Measurements from ENCODE around the gene CRTC2.
A peak's percentile ranks its signal among the peaks of the same experiment; 100 is the strongest.
"Not testable (repeated sequence)": the region's sequence is repeated elsewhere in the genome, so short reads cannot be mapped to it uniquely, and the experiment has no call there.

CRTC2 gene

GRCh38 chr1:153928245-153928644 lies 30.2 kb downstream of the CRTC2 start:
- no peak for DNase-seq

DNA sequence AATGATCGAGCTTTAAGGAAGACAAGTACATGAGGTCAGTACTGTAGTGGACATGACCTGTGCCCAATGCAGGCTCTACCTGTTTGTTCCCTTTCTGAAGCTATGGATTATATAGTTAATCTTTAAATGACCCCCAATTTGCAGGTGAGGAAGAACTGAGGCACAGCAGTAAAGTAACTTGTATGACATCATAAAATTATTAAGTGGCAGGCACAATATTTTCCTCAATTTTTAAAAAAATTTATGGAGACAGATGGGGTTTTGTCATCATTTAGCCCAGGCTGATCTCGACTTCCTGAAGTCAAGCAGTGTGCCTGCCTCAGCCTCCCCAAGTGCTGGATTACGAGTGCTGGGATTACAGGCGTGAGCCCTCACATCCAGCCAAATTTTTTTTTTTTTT lies 32.0 kb downstream of the CRTC2 start:
- DNase-seq, result no peak

DNA sequence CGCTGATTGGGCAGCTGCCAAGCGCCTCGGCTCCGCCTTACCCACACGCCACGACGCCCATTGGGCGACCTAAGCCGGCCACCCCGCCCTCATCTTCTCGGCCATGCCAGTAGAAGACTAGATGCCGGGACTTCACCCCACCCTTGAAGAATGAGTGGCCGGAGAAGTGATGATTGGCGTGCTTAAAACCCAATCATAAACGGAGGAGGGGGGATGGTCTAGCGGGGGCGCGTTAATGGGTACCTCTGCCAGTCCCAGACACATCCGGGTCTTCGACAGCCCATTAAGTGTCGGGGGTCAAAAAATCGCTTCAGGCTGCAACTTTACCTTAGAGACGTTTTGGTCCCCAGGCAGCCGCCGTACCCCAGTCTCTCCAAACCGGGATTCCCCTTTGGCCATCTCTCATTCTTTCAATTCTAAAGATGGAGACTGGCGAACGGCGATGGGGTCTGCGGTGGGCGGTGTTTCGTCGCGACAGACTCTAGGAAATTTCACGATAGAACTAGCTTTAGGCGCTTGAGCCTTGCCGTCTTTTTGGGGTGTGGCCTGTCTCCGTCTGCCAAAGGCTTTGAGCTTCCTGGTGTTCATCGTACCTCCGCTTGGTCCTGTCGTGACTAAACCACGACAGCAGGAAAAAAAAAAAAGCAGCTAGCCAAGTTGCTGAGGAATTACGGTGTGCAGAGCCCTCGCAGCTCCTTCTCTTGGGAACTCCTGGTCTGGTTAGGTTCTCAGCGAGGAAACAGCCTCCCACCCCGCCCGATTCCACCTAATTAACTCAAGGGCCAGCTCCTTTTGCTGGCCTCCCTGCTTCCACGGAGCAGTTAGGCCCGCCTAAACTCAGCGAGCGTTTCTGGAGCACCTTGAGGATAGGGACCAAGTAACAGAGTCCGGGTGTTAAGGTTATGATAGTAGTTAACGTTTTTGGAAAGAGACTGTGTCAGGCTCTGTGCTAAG lies 35.2 kb downstream of the CRTC2 start, which contains the start of gene GATAD2B:
Gene GATAD2B, minus strand, starts transcription at position 1 of the 954 bp plus-strand sequence. CDS start 94,625 bp downstream, outside the sequence.
- peak; percentile 100 for DNase-seq

DNA sequence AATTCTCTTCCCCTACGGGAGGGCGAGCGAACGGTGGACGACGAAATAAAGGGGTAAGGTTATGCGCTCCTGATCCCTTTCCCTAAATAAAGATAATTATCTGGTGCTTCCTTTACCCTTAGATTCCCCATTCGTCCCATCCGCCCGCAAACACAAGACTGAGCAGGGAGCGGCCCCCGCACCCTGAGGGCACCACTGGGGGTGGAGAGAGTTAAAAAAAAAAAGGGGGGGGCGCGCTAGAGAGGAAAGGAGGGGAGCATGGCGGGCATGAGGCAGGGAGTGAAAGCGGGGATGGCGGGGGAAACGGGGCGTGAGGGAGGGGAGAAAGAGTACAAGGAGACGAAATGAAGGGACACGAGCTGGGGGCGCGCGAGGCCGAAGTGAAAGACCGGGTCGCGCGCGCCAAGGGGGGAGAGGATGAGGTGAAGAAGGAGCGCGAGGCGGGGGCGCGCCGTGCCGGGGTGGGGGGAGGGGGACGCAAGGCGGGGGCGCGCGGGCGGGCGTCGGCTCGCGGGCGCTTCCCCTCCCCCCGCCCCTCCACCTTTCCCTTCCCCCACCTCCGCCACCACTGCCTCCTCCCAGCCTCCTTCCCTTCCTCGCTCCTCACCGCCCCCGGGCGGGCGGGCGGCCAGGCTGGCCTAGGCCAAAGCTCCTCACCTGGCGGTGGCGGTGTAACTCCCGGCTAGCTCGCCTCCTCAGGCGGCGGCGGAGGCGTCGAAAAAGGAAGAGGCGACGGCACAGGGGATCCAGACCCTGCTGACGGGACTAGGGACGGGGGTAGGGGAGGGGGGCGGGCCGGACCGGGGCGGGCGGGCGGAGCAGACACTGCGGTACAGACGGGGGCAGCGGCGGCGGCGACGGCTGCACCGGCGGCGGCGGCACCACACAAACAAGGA lies 36.1 kb downstream of the CRTC2 start:
- no peak for DNase-seq

DNA sequence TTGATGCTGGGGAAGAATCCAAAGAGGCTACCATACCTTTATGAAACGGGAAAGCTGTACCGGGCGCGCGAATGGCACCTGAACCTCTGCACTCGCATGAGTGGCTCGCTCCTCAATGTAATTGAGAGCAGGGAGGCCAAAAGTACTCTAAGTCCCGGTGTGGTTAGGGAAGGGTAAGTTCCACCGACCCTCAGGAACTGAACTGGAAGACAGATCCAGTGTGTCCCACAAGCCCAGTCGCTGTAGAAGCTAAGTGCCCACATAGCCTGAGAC lies 36.7 kb downstream of the CRTC2 start:
- DNase-seq, result peak; percentile 6

DNA sequence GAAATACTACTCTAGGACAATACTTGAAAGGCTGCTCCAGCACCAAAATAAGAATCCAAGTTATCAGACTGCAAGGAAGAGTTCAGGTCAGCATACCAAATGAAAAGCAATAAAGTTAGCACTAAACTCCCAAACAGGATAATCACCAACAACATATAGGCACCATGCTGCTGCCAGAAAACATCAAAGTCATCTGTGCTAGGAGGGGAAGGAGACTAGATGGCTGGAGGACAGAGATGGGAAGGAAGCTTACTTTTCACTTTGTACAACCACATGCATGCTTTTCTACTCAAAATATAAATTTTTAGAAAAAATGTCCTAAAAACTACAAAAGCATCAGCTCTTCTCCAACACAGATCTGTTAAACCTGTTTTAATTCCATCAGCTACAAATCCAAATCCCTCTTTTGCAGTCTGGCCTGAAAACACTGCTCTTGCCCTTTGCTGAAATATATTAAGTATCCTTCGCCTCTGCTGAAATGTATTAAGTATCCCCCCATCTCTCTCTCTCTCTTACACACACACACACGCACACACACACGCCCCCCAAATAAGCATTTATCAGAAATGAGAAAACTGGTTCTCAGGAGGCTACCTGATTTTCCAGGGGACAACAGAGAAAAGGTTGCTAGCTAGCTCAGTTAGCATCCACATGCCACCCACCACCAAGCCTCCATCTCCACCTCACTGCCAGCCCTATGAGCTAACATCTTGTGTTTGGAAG lies 37.2 kb downstream of the CRTC2 start:
- DNase-seq, result no peak

- DNase-seq, result peak; percentile 42
Measured at GRCh38 chr1:153919876-153920852, 38.2 kb downstream of the CRTC2 start.

- DNase-seq, result no peak
Measured at GRCh38 chr1:153916297-153916696, 42.1 kb downstream of the CRTC2 start.

- no peak for DNase-seq
Measured at GRCh38 chr1:153912349-153912748, 46.1 kb downstream of the CRTC2 start.

DNA sequence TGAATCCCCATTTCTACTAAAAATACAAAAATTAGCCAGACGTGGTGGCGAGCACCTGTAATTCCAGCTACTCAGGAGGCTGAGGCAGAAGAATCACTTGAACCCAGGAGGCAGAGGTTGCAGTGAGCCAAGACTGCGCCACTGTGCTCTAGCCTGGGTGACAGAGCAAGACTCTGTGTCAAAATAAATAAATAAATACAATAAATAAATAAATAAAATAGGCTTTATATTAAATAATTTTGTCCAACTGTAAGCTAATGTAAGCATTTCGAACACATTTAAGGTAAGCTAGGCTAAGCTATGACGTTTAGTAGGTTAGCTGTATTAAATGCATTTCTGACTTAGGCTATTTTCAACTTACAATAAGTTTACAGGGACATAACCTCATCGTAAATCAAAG lies 47.9 kb downstream of the CRTC2 start:
- not testable (repeated sequence) for DNase-seq

DNA sequence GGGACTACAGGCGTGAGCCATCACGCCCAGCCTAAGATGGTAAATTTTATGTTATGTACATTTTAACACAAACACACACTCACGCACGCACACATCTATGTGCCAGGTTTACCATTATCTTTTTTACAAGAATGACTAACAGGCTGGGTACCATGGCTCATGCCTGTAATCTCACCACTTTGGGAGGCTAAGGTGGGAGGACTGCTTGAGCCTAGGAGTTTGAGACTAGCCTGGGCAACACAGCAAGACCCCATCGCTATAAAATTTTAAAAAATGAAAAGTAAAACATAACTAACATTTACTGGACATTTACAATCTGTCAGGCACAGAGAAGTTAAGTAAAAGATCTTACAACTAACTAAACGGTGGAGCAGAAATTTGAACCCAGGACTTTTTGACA lies 50.3 kb downstream of the CRTC2 start:
- no peak for DNase-seq

GRCh38 chr1:153907134-153907533 lies 51.3 kb downstream of the CRTC2 start:
- no peak for DNase-seq

DNA sequence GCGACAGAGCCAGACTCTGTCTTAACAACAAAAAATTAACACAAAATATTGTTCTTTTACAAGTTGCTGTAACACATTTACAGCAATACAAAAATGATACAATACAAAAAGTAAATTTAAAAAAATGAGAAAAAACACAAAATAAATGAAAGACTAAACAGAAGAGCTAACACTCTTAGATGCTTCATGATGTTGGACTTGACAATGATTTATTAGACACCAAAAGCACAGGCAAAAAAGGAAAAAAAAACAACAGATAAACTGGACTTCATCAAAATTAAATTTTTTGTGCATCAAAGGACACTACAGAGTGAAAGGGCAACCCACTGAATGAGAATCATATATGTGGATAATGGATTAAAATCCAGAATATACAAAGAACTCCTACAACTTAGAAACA lies 52.0 kb downstream of the CRTC2 start:
- no peak for DNase-seq

GRCh38 chr1:153905908-153906307 lies 52.5 kb downstream of the CRTC2 start:
- DNase-seq, result not testable (repeated sequence)

- no peak for DNase-seq
Measured at GRCh38 chr1:153903841-153904455, 54.5 kb downstream of the CRTC2 start.

- no peak for DNase-seq
Measured at GRCh38 chr1:153899509-153899908, 58.9 kb downstream of the CRTC2 start.

All from CD4-positive, alpha-beta T cell treated with Interleukin-12 subunit alpha and Interleukin-12 subunit beta, for 1 hour (primary cell).